Measurements from ENCODE around the gene RPL4. TPM values are rescaled to one million over a fixed set of nuclear protein-coding genes. Genes with fewer than 3 reads are reported as not detected.

The RPL4 gene
- total and polyA plus RNA-seq, 9 of the 15 experiments (the other 6 are each of a cell fraction or from before 2014, with no cell fraction given) = 2,055 to 7,760 (median 5,069) TPM

DNA sequence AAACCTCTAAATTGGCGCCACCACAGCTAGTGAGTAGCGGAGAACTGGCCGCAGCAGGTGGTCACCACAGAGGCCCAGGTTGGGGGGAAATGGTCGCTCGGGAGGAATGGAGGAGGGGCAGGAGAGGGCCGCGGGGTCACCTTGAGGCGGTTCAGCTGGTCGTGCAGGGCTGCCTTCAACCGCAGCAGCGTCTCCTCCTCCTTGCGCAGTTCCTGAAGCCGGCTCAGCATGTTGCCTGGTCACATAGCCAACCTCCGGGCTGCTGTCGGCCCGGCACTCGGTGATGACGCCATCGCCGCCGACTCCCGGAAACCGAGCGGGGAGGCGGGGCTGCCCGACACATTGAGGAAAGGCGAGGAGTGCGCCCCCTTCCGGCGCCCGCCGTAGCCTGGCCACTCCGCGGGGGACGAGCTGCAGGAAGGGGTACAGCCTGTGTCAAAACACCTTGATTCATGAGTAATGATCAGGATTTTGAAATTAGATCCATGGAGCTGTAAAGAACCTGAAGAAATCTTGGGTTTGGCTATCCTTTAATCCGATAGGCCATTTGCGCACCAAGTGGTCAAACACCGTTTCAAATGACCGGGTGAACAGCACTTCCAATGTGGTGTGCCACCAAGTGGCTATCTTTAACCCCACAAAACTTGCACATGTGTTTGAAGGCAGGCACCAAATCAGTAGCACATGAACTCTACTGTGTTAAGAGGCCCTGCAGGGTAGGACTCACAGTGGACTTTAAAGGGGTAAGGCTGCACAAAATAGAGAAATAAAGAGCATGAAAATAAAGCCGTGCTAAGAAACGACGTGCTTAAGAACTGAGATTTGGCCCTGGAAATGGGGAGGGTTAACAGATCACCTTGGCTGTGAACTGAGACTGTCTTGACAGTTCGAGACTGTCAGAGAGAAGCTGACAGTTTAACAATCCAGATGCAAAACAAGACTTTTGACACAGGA lies 6.9 kb downstream of the RPL4 start, which contains the start of gene SNAPC5 (continued):
- TF ChIP-seq, protein P1, sequence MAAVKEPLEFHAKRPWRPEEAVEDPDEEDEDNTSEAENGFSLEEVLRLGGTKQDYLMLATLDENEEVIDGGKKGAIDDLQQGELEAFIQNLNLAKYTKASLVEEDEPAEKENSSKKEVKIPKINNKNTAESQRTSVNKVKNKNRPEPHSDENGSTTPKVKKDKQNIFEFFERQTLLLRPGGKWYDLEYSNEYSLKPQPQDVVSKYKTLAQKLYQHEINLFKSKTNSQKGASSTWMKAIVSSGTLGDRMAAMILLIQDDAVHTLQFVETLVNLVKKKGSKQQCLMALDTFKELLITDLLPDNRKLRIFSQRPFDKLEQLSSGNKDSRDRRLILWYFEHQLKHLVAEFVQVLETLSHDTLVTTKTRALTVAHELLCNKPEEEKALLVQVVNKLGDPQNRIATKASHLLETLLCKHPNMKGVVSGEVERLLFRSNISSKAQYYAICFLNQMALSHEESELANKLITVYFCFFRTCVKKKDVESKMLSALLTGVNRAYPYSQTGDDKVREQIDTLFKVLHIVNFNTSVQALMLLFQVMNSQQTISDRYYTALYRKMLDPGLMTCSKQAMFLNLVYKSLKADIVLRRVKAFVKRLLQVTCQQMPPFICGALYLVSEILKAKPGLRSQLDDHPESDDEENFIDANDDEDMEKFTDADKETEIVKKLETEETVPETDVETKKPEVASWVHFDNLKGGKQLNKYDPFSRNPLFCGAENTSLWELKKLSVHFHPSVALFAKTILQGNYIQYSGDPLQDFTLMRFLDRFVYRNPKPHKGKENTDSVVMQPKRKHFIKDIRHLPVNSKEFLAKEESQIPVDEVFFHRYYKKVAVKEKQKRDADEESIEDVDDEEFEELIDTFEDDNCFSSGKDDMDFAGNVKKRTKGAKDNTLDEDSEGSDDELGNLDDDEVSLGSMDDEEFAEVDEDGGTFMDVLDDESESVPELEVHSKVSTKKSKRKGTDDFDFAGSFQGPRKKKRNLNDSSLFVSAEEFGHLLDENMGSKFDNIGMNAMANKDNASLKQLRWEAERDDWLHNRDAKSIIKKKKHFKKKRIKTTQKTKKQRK (IDR thresholded peaks at IDR 0.05; ENCODE audit: borderline replicate concordance, low read depth, low read length) = no peak
- TF ChIP-seq, protein P2, sequence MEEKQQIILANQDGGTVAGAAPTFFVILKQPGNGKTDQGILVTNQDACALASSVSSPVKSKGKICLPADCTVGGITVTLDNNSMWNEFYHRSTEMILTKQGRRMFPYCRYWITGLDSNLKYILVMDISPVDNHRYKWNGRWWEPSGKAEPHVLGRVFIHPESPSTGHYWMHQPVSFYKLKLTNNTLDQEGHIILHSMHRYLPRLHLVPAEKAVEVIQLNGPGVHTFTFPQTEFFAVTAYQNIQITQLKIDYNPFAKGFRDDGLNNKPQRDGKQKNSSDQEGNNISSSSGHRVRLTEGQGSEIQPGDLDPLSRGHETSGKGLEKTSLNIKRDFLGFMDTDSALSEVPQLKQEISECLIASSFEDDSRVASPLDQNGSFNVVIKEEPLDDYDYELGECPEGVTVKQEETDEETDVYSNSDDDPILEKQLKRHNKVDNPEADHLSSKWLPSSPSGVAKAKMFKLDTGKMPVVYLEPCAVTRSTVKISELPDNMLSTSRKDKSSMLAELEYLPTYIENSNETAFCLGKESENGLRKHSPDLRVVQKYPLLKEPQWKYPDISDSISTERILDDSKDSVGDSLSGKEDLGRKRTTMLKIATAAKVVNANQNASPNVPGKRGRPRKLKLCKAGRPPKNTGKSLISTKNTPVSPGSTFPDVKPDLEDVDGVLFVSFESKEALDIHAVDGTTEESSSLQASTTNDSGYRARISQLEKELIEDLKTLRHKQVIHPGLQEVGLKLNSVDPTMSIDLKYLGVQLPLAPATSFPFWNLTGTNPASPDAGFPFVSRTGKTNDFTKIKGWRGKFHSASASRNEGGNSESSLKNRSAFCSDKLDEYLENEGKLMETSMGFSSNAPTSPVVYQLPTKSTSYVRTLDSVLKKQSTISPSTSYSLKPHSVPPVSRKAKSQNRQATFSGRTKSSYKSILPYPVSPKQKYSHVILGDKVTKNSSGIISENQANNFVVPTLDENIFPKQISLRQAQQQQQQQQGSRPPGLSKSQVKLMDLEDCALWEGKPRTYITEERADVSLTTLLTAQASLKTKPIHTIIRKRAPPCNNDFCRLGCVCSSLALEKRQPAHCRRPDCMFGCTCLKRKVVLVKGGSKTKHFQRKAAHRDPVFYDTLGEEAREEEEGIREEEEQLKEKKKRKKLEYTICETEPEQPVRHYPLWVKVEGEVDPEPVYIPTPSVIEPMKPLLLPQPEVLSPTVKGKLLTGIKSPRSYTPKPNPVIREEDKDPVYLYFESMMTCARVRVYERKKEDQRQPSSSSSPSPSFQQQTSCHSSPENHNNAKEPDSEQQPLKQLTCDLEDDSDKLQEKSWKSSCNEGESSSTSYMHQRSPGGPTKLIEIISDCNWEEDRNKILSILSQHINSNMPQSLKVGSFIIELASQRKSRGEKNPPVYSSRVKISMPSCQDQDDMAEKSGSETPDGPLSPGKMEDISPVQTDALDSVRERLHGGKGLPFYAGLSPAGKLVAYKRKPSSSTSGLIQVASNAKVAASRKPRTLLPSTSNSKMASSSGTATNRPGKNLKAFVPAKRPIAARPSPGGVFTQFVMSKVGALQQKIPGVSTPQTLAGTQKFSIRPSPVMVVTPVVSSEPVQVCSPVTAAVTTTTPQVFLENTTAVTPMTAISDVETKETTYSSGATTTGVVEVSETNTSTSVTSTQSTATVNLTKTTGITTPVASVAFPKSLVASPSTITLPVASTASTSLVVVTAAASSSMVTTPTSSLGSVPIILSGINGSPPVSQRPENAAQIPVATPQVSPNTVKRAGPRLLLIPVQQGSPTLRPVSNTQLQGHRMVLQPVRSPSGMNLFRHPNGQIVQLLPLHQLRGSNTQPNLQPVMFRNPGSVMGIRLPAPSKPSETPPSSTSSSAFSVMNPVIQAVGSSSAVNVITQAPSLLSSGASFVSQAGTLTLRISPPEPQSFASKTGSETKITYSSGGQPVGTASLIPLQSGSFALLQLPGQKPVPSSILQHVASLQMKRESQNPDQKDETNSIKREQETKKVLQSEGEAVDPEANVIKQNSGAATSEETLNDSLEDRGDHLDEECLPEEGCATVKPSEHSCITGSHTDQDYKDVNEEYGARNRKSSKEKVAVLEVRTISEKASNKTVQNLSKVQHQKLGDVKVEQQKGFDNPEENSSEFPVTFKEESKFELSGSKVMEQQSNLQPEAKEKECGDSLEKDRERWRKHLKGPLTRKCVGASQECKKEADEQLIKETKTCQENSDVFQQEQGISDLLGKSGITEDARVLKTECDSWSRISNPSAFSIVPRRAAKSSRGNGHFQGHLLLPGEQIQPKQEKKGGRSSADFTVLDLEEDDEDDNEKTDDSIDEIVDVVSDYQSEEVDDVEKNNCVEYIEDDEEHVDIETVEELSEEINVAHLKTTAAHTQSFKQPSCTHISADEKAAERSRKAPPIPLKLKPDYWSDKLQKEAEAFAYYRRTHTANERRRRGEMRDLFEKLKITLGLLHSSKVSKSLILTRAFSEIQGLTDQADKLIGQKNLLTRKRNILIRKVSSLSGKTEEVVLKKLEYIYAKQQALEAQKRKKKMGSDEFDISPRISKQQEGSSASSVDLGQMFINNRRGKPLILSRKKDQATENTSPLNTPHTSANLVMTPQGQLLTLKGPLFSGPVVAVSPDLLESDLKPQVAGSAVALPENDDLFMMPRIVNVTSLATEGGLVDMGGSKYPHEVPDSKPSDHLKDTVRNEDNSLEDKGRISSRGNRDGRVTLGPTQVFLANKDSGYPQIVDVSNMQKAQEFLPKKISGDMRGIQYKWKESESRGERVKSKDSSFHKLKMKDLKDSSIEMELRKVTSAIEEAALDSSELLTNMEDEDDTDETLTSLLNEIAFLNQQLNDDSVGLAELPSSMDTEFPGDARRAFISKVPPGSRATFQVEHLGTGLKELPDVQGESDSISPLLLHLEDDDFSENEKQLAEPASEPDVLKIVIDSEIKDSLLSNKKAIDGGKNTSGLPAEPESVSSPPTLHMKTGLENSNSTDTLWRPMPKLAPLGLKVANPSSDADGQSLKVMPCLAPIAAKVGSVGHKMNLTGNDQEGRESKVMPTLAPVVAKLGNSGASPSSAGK (IDR thresholded peaks at IDR 0.05) = peak; percentile 47; the same call in 1 of the 2 replicates
- TF ChIP-seq, protein P3, sequence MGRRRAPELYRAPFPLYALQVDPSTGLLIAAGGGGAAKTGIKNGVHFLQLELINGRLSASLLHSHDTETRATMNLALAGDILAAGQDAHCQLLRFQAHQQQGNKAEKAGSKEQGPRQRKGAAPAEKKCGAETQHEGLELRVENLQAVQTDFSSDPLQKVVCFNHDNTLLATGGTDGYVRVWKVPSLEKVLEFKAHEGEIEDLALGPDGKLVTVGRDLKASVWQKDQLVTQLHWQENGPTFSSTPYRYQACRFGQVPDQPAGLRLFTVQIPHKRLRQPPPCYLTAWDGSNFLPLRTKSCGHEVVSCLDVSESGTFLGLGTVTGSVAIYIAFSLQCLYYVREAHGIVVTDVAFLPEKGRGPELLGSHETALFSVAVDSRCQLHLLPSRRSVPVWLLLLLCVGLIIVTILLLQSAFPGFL (CRISPR knock-in tag; IDR thresholded peaks at IDR 0.05) = 0 out of 2 replicates have a peak, but pooled peaks have one; percentile 76
- TF ChIP-seq IFI16 (CRISPR knock-in tag; IDR thresholded peaks at IDR 0.05) (no peak), CLOCK (CRISPR knock-in tag; IDR thresholded peaks at IDR 0.05; ENCODE audit: borderline replicate concordance) (no peak)
